CD4-positive, alpha-beta T cell (primary cell): ENCODE results near the gene KIF2A. TPM values are rescaled to one million over a fixed set of nuclear protein-coding genes. Genes with fewer than 3 reads are reported as not detected.
A peak's percentile ranks its signal among the peaks of the same experiment; 100 is the strongest.

Source experiments
- ATAC-seq: fragments of 200-7000 bp; cut with Tn5 transposase; one replicate; pipeline ENCODE4 v1.10.0; 2022; ENCODE audit warnings: mild to moderate bottlenecking; ENCODE audit not compliant: poor library complexity
- CTCF ChIA-PET: fragments of 350-600 bp; sonication (Branson Sonifier 250); formaldehyde crosslinking; loops from one replicate; lab custom pipeline; 2021; ENCODE audit warnings: antibody characterized with exemption, inconsistent platforms; lab: Charles Lee
- POLR2A ChIA-PET: fragments of 350-600 bp; sonication (Branson Sonifier 250); formaldehyde crosslinking; loops from one replicate; lab custom pipeline; 2021; ENCODE audit warnings: antibody characterized with exemption, inconsistent platforms; lab: Charles Lee
- DNase-seq, 14 experiments: peaks; one replicate each; pipeline ENCODE4 v3.0.0-alpha.2; 2013 to 2020; ENCODE audit warnings: mixed read lengths in 2 of 14
- H3K27ac ChIP-seq, 2 donors: one replicate each; pipeline versions ENCODE4 v1.5.1 to v1.7.0; 2013; ENCODE audit warnings: low read length in 2 of 2, low read depth in 1 of 2, mild to moderate bottlenecking in 1 of 2
- H3K27me3 ChIP-seq, 2 experiments: 1 replicate in 1 of 2; 2 replicates in 1 of 2; pipeline versions ENCODE4 v1.6.1 to v1.7.0; 2013; ENCODE audit warnings: low read length in 2 of 2, control low read depth in 1 of 2, mild to moderate bottlenecking in 1 of 2, moderate library complexity in 1 of 2; ENCODE audit not compliant: insufficient read depth in 2 of 2, control insufficient read depth in 1 of 2
- H3K36me3 ChIP-seq: one replicate; pipeline ENCODE4 v1.6.1; 2013; ENCODE audit warnings: low read length, control low read depth; ENCODE audit not compliant: insufficient read depth
- H3K4me1 ChIP-seq: one replicate; pipeline ENCODE4 v1.6.1; 2013; ENCODE audit warnings: low read length, control low read depth; ENCODE audit not compliant: insufficient read depth
- H3K4me3 ChIP-seq: one replicate; pipeline ENCODE4 v1.5.1; 2013; ENCODE audit warnings: mild to moderate bottlenecking, low read length, moderate library complexity
- H3K9me3 ChIP-seq, 2 experiments: 1 replicate in 1 of 2; 2 replicates in 1 of 2; pipeline versions ENCODE4 v1.6.1 to v1.7.0; 2013; ENCODE audit warnings: low read length in 2 of 2, mild to moderate bottlenecking in 2 of 2, control low read depth in 1 of 2, moderate library complexity in 1 of 2; ENCODE audit not compliant: control insufficient read depth in 1 of 2, insufficient read depth in 1 of 2
- H3K27ac Mint-ChIP-seq: one replicate; pipeline ENCODE4 v1.8.0; 2020; ENCODE audit warnings: mixed read lengths
- H3K27me3 Mint-ChIP-seq: one replicate; pipeline ENCODE4 v1.8.0; 2021; ENCODE audit warnings: mixed read lengths
- H3K36me3 Mint-ChIP-seq: one replicate; pipeline ENCODE4 v1.8.0; 2021; ENCODE audit warnings: low read depth, mixed read lengths
- H3K4me1 Mint-ChIP-seq: one replicate; pipeline ENCODE4 v1.8.0; 2021; ENCODE audit warnings: low read depth, mixed read lengths
- H3K4me3 Mint-ChIP-seq: one replicate; pipeline ENCODE4 v1.8.0; 2020; ENCODE audit warnings: mild to moderate bottlenecking, mixed read lengths
- H3K9me3 Mint-ChIP-seq: one replicate; pipeline ENCODE4 v1.8.0; 2020; ENCODE audit warnings: mixed read lengths
- intact Hi-C, 2 experiments: fragments of 100-400 bp; cut with DNase I in 1 of 2; cut with micrococcal nuclease in 1 of 2; formaldehyde crosslinking; loops; one replicate each; pipeline versions ENCODE4 v1.15.1 to v1.9.0; 2023 to 2025; cut with DNase I, micrococcal nuclease
- total RNA-seq, 174 experiments: library from RNA in 2 of 174; stranded (reverse) in 2 of 174; gene quantifications; one replicate each; pipeline ENCODE4 v1.2.3 and lab custom pipeline; 2021 to 2026
- TF ChIP-seq, protein P1 (sequence below): fragments of 200-600 bp; IDR thresholded peaks from one replicate; pipeline ENCODE4 v1.8.0; 2022; ENCODE audit warnings: antibody characterized with exemption, mild to moderate bottlenecking

KIF2A gene
- total RNA-seq, 2 experiments from 2014 or later, result 78.4 to 81.8 TPM

DNA sequence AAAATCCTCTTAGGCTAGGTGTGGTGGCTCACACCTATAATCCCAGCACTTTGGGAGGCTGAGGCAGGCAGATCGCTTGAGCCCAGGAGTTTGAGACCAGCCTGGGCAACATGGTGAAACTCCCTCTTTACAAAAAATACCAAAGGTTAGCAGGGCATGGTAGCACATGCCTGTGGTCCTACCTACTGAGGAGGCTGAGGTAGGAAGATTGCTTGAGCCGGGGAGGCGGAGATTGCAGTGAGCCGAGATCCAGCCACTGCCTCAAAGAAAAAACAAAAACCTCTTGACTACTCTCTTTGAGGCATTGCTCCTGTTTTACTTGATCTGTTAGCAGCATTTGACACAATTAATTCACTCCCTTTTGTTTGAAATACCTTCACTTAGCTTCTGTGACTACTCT lies 20.7 kb downstream of the KIF2A start:
- POLR2A ChIA-PET, result interaction anchor here (1.4 kb wide), 1 partner anchor 21 kb away, joined by 4 read pairs; the partner anchor contains the start of gene KIF2A
- peak overlapping the region; percentile 14 for H3K4me3 Mint-ChIP-seq
- ATAC-seq, result no peak
- H3K9me3 Mint-ChIP-seq, result no peaks in the 10 kb centered on the region
- Histone ChIP-seq H3K27me3 (no peaks in the 10 kb centered on the region), H3K4me3 (no peak overlapping the region), H3K27ac (no peak overlapping the region), H3K9me3 (no peaks in the 10 kb centered on the region), H3K4me1 (peaks cover 23% of the 10 kb centered on the region), H3K36me3 (peaks cover 8% of the 10 kb centered on the region)
- H3K4me1 Mint-ChIP-seq, result peaks cover 73% of the 10 kb centered on the region
- peaks cover 47% of the 10 kb centered on the region for H3K36me3 Mint-ChIP-seq
- no peaks in the 10 kb centered on the region for H3K27me3 Mint-ChIP-seq
- DNase-seq, result no peak
- peak overlapping the region; percentile 70 for H3K27ac Mint-ChIP-seq
- intact Hi-C loops, result no loop called here
- CTCF ChIA-PET, result no interaction called here
- TF ChIP-seq, protein P1, sequence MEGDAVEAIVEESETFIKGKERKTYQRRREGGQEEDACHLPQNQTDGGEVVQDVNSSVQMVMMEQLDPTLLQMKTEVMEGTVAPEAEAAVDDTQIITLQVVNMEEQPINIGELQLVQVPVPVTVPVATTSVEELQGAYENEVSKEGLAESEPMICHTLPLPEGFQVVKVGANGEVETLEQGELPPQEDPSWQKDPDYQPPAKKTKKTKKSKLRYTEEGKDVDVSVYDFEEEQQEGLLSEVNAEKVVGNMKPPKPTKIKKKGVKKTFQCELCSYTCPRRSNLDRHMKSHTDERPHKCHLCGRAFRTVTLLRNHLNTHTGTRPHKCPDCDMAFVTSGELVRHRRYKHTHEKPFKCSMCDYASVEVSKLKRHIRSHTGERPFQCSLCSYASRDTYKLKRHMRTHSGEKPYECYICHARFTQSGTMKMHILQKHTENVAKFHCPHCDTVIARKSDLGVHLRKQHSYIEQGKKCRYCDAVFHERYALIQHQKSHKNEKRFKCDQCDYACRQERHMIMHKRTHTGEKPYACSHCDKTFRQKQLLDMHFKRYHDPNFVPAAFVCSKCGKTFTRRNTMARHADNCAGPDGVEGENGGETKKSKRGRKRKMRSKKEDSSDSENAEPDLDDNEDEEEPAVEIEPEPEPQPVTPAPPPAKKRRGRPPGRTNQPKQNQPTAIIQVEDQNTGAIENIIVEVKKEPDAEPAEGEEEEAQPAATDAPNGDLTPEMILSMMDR, result no peak

DNA sequence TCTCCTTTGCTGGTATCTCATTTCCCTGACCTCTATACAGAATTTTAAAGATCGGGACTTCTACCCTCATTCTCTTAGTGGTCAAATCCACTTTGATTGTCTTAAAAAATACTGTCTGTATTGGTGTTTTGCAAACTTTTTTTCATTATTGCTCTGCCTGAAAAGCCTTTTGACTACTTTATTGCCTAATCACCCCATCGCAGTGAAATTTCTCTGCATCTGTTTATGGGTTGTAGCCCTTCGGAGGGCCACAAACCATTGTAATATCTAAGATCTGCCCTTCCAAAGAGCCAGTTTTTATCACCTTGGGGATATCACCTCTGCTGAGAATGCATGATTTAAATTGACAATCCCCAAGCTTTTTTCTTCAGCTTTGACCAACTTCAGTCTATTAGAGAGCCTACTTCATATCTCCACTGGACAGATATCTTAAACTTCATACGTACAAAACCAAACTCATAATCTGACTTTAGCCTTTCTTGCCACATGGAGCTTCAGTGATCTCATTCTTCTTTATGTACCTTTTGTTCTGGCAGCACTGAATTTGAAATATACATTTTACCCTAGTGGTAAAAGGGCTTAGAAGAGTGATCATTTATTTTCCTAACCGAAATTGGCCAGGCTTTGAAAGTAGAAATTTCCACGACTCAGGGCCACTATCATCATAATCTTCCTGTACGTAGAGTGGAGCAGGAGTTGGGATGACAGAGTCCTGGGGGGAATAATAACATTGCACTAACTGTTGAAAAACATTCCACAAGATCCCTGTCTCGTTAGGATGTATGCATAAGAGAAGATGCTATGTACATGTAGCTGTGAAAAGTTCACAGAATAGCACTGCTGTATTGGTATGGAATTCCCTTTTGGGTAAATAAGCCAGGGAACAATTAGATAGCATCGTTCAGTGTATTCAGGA lies 21.4 kb downstream of the KIF2A start:
- Histone ChIP-seq H3K9me3 (no peaks in the 10 kb centered on the region), H3K27me3 (no peaks in the 10 kb centered on the region), H3K36me3 (peaks cover 8% of the 10 kb centered on the region), H3K4me3 (no peak overlapping the region), H3K27ac (no peak overlapping the region), H3K4me1 (peaks cover 20% of the 10 kb centered on the region)
- TF ChIP-seq, protein P1, result no peak
- Mint-ChIP-seq H3K9me3 (no peaks in the 10 kb centered on the region), H3K4me1 (peaks cover 75% of the 10 kb centered on the region), H3K36me3 (peaks cover 40% of the 10 kb centered on the region), H3K27ac (peak overlapping the region; percentile 70), H3K4me3 (peak overlapping the region; percentile 5), H3K27me3 (no peaks in the 10 kb centered on the region)
- no peak for ATAC-seq
- DNase-seq, result no peak
- CTCF ChIA-PET, result no interaction called here
- intact Hi-C loops, result no loop called here
- POLR2A ChIA-PET, result interaction anchor here (1.6 to 3.0 kb wide), 2 partner anchors 22 to 30 kb away, joined by 4 to 10 read pairs; partner anchors contain the start of gene KIF2A

DNA sequence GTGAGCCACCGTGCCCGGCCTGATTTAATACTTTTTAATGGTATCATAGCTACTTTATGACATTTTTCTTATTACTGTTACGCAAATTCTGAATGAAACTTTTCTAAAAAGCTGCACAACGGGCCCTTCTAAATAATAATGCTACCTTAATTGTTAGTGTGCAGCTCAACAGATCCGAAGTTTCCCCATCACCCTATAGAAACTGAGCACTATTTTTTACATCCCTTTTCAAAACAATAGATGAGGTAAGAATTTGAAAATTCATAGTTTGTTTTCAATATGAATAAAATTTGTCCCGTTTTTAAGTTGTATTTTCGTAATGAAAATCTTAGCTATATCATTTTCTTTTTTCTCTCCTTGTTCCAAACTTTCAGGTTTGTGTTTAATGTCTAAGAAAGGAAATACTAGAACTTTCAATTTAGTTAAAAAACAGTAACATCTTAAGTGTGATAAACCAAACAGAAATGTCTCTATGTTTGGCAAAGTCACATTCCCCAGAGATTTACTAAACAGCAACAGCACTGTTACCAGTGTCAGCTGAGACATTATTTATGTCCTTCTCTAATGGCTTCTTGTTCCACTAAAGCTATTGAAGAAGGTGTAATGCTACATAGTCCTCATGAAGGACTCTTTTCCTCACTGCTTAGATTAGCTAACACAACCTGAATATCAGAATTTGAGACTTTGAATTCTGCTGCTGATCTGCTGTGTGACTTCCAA lies 22.9 kb downstream of the KIF2A start:
- no peaks in the 10 kb centered on the region for H3K9me3 ChIP-seq
- DNase-seq (no peak), ATAC-seq (no peak)
- Mint-ChIP-seq H3K4me1 (peaks cover 86% of the 10 kb centered on the region), H3K4me3 (peak overlapping the region; percentile 42), H3K27me3 (no peaks in the 10 kb centered on the region), H3K9me3 (no peaks in the 10 kb centered on the region), H3K36me3 (peaks cover 44% of the 10 kb centered on the region), H3K27ac (peak overlapping the region; percentile 70)
- no peak overlapping the region for H3K4me3 ChIP-seq
- TF ChIP-seq, protein P1, result no peak
- POLR2A ChIA-PET, result interaction anchor here (1.6 to 3.0 kb wide), 2 partner anchors 23 to 31 kb away, joined by 4 to 10 read pairs; partner anchors contain the start of gene KIF2A
- intact Hi-C loops, result no loop called here
- no peak overlapping the region for H3K27ac ChIP-seq
- CTCF ChIA-PET, result interaction anchor here (0.9 to 1.4 kb wide), 3 partner anchors 13 to 21 kb away, joined by 3 to 4 read pairs (median 3); no protein-coding TSS in a partner anchor
- no peaks in the 10 kb centered on the region for H3K27me3 ChIP-seq
- H3K4me1 ChIP-seq, result peaks cover 24% of the 10 kb centered on the region
- H3K36me3 ChIP-seq, result peaks cover 8% of the 10 kb centered on the region
